ENCODE results near the gene HEATR3.

HEATR3 gene

DNA sequence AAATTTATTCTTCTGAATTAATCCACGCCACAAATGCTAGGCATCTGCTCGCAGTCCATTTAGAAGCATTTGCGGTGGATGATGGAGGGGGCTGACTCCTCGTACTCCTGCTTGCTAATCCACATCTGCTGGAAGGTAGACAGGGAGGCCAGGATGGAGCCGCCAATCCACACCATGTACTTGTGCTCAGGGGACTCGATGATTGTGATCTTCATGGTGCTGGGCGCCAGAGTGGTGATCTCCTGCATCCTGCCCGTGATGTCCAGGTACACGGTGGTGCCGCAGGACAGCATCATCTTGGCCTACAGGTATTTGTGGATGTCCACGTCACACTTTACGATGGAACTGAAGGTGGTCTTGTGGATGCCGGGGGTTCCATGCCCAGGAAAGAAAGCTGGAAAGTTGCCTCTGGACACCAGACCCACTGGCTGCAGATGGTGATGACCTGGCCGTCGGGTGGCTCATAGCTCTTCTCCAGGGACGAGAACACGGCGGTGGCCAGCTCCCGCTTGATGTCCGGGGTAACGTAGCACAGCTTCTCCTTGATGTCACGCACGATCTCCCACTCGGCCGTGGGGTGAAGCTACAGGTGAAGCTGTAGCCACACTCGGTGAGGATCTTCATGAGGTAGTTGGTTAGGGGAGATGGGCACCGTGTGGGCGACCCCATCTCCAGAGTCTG is 7.5 kb upstream of the HEATR3 start:
- DNase-seq (ENCODE audit: low spot score) = no peak

DNA sequence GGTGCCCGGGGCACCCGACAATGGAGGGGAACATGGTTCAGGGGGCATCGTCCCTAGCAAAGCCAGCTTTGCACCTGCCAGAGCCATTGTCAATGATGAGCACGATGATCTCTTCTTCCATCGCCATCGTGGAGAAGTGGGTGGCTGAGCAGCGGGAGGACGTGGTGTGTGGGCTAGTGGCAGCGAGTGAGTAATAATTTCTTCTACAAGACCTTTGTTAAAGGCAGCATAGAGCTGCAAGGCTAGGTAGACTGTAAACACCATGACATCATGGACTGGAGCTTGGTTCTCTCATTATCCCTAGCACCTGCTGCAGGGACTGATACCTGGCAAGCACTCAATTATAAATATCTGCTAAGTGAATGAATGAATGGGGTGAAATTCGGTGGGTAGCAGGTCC is 6.7 kb upstream of the HEATR3 start:
- no peak for DNase-seq (ENCODE audit: low spot score)

DNA sequence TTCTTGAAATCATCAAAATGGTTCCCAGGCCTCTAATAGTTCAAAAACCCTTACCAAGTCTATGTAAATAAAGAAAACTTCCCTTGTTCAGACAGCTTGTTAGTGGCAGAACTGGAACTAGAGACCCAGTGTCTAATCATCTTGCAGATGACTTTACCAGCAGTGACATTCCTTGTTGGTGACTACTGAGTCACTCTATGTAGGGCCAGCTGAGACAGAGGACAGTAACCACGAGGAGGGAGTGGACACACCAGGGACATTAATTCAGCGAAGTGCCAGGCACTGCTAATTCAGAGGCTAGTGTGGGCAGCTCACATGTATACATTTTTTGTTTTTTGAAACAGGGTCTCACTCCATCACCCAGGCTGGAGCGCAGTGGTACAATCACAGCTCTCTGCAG is 6.1 kb upstream of the HEATR3 start:
- DNase-seq (ENCODE audit: low spot score) = no peak

DNA sequence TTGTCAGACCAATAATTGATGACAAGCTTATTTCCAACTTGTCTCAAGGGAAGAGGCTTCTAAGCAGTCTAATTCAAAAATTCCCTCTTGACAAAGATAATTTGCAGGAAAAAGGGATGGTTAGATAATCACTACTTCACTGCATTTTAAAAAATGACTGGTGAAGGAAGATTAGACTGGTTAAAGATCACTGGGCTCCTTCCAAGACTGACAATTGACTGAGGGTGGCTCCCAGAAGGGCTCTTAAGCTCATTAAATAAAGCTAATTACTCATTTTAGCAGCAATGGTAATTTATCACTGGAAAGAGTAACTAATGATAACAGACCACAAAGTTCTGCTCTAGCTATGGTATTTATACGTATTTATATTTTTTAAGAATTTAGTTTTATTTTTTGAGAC is 4.4 kb upstream of the HEATR3 start:
- DNase-seq (ENCODE audit: low spot score) = no peak

DNA sequence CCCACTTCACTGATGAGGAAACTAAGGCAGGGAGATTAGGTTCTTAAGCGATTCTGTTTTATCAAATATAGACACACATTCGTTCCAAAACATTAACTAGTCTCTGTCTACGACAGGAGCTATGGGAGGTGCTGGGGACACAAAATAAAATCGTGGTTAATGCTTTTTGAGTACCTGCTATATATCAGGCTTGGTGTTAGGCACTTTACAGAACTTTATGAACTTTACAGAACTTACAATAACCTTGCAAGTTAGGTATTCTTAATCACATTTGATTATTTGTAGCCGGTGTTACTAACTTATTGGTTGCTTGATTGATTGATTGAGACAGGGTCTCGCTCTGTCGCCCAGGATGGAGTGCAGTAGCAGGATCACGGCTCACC is 538 bp upstream of the HEATR3 start:
- DNase-seq (ENCODE audit: low spot score) = no peak

DNA sequence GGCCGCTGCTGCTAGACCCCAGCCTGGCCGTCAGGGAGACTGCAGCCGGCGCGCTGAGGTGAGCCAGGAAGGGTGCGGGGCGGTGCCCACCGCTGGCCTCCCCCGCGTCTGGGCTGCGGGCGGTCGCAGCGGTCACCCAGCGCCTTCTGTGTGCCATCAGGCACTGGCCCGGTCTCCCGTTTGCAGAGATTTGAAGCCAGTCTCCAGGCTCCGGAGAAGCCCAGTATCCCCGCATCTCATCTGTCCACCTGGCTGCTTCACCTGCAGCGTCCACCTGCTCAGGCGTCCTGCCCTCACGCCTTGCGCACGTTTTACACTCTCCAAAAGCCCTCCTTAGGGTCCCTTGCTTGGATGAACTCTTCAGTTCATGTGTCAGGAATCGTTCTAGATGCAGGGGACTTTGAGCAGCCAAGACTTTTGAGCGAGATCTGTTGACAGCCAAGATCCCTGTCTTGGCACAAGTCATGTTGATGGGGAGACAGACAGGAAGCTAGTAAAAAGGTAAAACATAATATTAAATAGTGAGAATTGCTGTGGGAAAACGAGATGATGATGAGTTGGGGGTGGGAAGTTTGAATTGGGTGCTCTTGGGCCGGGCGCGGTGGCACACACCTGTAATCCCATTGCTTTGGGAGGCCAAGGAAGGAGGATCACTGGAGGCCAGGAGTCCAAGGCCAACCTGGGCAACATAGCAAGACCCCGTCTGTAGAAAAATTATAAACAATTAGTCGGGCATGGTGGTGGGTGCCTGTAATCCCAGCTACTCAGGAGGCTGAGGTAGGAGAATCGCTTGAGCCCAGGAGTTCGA is 916 bp downstream of the HEATR3 start:
- DNase-seq (ENCODE audit: low spot score) = no peak

DNA sequence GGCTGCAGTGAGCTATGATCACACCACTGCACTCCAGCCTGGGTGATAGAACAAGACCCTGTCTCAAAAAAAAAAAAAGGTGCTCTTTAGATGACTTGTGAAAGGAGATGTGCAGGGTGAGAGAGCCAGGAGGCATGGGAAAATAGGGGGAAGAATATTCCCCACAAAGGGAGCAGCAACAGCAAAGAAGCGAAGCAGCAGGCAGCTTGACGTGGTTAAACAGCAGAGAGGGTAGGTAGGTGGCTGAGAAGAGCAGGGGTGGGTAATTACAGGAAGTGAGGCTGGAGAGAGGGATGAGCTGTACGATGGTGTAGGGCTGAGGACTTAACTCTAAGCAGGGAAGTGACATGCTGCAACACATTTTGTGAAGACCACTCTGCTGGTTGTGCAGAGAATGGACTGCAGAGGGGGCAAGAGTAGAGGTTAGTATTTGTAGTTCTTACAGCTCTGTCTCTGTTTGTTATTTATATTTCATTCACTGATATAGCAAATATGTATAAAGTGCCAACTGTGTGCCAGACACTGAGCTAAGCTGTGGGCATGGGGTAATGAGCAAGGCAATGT is 1.6 kb downstream of the HEATR3 start:
- peak; percentile 31 for DNase-seq (ENCODE audit: low spot score)

DNA sequence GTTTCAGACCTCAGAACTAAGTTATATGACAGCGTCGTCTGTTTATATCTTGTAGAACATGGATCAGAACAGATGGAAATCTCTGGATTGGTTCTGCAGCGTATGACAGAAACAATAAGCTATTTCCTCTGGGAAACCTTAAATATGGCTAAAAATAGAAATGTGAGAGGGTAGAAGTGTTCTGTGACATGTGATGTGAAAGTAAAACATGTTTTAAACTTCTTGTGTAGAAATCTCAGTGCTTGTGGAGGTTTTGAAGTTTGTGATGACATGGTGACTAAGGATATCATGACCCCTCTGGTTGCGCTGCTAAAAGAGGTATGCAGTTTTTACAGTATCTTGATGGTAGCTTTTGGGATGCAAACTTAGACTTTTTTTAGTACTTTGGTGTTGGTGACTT is 2.8 kb downstream of the HEATR3 start:
- no peak for DNase-seq (ENCODE audit: low spot score)

DNA sequence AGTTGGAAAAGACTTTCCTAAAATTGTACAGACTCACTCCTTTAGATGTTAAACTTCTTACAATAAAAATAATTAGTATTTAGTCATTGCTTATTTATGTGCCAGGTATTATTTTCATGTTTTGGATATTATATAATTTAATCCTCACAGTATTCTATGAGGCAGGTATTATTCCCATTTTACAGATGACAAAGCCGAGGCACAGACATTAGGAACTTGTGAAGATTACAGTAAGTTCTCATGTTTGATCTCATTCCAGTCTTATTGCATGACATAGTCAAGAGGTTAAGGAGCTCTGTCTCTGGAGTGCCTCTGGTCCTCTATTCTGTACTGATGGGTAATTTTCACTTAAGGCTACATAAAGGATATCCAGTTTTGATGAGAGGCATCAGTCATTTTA is 3.3 kb downstream of the HEATR3 start:
- DNase-seq (ENCODE audit: low spot score) = no peak

DNA sequence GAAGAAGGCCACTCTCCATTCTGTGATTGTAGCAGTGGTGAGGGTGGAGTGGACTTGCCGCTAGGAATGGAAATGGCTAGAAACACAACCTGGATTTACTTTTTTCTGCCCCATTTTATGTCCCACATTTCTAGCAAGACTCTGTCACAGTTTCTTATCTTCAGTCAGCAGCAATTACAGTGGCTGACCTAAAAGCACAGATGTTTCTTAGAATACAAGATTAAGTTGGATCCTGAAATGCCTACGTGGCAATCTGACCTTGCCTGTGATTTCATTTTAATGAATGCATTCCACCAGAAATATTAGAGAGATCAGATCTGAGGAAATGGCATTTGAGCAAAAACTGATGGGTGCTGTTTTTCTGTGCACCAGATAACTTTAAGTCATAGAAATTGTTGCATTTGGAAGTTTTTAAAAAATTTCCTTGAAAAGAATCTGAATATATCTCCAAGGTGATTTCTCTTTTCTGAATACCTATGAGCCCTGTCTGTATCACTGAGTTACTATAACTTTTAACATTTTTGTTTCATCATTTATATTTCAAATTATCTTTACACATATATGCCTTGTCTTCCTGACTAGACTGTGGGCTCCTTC is 5.4 kb downstream of the HEATR3 start:
- DNase-seq (ENCODE audit: low spot score) = no peak

DNA sequence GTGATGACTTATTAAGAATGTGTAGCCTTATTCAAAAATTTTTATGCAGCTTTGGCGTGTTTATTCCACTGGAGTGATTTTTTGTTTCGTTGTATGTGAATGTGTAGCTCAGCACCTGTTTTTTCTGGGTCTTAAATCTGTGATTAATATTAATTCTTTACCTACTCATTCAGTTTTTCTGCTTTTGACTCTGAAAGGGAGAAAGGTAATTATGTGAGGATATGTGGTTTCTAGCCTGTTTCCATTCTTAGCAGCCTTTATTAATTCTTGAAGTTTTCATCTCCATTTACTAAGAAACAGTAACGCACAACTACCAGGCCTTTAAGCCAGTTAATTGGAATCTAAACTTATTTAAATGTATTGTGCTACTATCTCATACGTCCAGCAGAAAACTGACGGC is 7.0 kb downstream of the HEATR3 start:
- DNase-seq (ENCODE audit: low spot score) = no peak

DNA sequence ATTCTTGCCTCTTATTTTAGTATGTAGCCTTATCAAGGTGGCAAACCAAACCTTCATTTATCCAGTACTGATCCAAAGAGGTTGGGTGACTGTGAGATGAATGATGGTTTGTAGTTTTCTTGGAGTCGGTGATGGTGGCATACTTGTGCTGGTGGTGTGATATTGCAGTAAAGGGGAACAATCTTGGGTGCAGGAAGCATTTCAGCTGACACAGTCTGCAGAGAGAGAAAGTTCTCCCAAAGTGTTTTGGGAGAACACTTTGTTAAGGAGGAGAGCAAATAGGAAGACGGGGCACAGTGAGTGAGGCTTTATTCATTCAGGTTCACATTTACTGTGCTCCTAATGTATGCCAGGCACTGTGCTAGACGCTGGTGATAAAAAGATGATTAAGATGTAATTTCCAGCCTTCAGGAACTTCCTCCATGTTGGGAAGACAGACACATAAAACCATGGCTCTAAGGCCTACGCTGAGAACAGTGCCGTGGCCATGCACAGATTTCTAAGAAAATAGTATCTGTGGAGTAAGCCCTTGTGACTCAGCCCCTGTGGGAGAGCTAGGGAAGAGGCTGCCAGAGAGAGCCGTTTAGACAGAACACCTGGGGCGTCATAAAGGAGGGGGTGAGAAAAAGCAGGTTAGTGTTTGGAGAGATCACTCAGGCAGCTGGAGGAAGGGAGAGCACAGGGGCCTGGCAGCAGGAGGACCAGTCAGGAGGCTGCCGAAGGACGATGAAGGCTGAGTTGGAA is 13.8 kb downstream of the HEATR3 start:
- DNase-seq (ENCODE audit: low spot score) = no peak

DNA sequence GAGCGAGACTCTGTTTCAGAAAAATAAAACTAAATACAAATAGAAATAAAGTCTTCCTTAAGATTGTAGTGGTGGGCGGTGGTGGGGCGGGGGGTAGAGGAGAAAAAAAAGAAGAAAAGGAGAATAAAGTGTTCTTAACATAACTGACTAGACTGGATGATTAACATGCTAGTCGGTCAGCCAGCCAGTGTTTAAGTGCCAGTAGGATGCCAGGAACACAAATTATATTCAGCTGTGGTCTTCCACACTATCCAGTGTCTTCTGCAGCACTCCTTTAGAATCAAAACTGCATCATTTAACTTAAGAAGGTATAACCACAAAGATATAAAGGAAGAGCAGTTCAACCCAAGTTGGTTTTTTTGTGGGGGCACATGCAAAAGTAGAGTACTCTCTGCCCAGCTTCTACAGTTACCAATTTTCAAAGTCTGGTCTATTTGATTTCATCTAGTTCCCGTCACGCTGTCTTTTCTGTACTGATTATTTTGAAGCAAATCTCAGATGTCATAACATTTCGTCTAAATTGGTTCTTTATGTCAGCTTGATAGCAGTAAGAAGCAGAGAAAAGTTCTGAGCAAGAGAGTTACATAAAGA is 15.8 kb downstream of the HEATR3 start:
- DNase-seq (ENCODE audit: low spot score) = no peak

DNA sequence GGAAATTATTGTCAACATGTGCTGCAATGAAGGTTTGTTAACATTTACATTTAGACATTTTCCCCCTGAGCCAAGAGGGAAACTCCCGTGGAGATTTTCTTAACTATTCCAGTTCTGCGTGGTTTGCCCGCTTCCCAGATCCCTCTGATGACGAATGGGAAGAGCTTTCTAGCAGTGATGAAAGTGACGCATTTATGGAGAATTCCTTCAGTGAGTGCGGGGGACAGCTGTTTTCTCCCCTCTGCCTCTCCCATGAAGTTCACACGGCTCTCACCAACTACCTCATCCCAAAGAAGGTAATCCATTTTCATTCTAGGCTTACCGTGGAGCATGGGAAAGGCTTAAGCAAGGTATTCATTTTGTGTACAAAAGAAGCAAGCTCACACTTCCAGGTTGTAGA is 18.2 kb downstream of the HEATR3 start:
- DNase-seq (ENCODE audit: low spot score) = no peak

DNA sequence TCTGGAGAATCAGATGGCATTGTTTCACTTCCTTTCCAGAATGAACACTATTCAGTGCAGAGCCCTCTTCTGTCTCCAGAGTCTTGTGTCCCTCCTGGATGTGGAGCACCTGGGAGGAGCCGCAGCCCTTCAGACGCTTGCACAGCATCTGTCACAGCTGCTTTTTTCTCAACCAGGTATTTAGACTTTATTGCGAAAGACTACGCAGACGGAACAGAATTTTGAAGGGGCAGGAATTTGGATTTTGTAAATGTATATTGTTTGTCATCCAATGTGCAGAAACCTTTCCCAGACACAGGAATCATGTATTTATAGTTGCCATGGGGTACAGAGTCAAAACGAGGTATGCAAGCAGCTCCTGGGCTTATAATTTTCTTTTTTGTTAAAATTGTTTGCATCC is 20.4 kb downstream of the HEATR3 start:
- no peak for DNase-seq (ENCODE audit: low spot score)

DNA sequence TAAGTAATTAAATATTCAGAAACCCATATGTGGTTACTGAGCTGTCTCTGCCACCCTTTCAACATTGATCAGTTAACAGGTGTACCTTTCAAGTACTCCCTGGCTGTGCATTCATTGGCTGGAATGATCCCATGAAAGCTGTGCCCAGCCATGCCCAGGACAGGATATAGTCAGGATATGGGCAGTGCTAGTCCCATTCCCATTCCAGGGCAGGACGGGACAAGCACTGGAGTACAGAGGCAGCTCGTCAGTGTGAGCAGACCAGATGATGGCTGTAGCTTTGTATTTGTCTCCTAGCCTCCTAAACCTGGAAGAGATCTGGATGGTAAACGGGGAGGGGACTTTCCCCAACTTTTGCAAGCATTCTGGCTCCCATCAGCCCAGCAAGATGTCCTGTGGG is 22.5 kb downstream of the HEATR3 start:
- DNase-seq (ENCODE audit: low spot score) = no peak

DNA sequence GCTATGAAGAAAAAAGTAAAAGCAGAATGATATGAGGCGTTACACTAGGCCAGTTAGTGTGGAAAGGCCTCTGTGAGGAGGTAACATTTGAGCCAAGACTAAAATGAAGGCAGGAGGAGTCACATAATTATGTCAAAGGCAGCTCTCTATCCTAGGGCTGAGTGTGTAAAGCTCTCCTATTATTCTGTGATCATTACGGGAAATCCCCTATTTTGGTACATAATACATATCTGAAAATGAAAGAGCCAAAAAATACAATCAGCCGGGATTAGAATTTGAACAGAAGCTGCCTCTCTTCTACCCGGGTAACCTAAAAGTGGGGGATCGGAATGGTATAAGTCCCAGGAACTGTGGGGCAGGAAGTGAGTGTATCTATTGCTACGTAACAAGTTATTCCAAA is 27.1 kb downstream of the HEATR3 start:
- no peak for DNase-seq (ENCODE audit: low spot score)

DNA sequence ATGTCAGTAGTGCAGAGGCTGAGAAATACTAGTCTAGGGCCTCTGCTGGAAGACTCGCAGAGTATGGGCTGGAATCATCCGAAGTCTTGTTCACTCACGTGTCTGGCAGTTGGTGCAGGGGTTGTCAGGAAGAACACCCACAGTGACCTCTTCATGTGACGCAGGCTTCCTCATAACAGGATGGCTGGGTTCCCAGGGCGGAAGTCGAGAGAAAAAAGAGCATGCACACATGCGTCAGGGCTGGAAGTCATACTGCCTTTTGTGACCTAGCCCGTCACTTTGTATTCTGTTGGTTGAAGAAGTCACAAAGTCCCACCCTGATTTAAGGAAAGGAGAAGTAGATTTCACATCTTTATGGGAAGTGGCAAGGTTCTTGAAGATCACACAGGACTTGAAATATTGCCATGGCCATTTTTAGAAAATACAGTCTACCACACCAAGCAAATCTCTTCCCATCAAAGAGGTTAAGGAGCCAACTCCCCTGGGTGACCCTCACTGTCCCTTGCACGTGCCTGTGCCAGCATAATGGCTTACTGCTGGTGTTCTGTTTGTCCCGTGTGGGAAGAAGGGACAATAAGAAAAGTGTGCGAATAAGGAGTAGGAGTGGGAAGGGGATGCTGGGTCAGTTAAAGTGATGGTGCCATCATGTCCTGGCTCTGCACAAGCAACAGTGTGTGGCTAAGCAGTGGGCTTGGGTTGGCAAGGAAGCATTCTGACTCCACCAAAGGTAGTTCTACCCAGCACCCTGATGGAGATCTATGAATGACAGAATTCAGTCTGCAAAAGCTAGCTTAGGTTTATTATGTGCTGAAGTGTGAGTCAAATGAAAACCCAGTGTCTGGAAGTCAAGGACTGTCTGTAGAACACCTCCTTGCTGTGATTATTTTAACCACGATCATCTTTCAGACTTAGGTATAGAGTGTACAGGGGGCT is 28.1 kb downstream of the HEATR3 start:
- DNase-seq (ENCODE audit: low spot score) = no peak

DNA sequence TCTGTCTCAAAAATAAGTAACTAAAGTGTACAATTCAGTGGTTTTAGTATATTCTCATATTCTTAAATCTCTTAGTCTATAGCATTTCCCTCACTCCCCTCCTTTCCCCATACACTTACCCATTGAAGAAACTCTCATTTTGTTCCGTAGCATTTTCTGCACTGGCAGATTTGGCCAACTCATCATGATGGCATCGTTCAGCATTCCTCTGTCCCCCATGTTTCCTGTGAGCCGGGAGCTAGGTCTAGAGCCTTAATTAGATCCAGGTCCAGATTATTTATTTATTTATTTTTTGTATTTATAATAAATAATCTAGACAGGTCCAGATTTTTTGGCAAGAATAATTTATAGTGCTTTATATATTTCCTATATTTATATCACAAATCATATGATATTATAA is 31.0 kb downstream of the HEATR3 start:
- no peak for DNase-seq (ENCODE audit: low spot score)

DNA sequence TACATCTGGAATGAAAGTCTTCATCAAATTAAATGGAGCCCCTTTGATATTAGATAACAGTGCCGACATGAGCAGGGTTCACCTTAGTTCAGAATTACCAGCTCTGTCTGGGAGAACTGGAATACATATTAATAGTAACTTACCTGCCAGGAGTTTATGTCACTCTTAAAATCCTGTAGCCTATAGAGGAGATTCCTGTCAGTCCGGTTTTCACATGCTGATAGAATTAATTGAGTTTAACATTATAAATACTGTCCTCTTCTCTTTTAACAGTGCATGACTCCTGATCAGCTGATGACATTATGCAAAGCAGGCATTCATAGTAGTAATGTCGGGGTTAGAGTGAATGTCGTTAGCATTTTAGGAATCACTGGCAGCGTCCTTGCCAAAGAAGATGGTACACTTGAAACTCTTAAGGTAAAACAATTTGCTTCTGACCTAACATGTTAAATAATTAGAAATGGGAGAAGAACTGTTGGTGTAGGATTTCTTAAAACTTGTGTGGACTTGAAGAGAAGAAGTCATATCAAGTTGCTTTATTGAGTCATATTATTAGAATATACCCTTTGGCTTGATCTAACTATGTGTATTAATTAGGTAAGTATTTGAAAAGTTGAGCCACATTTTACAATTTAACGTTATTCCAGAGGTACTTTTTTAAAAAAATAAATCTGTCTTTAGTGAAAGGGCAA is 34.3 kb downstream of the HEATR3 start:
- DNase-seq (ENCODE audit: low spot score) = no peak
